Tibial nerve (tissue), 4 donors: ENCODE data around the gene DHX34. TPM values are rescaled to one million over a fixed set of nuclear protein-coding genes. Genes with fewer than 3 reads are reported as not detected.
"Not testable (repeated sequence)": the region's sequence is repeated elsewhere in the genome, so short reads cannot be mapped to it uniquely, and the experiment has no call there.

Experiments
- DNase-seq, 2 donors: peaks; one replicate each; pipeline ENCODE4 v3.0.0-alpha.2; 2019; ENCODE audit warnings: low spot score in 2 of 2
- H3K27ac ChIP-seq, 4 donors: fragments of 200-600 bp; sonication (generic) in 3 of 4; one replicate each; pipeline ENCODE4 v1.5.1; 2017 to 2019; ENCODE audit warnings: mild to moderate bottlenecking in 1 of 4
- H3K27me3 ChIP-seq, 2 donors: fragments of 200-600 bp; sonication (generic) in 1 of 2; one replicate each; pipeline versions ENCODE4 v1.5.1 to v1.6.0; 2017 to 2019
- H3K36me3 ChIP-seq, 3 donors: fragments of 200-600 bp; sonication (generic); one replicate each; pipeline ENCODE4 v1.5.1; 2018 to 2019
- H3K4me1 ChIP-seq, 4 donors: fragments of 200-600 bp; sonication (generic) in 3 of 4; one replicate each; pipeline ENCODE4 v1.5.1; 2017 to 2019
- H3K4me3 ChIP-seq, 4 donors: fragments of 200-600 bp; sonication (generic) in 3 of 4; one replicate each; pipeline ENCODE4 v1.5.1; 2017 to 2019; ENCODE audit warnings: mild to moderate bottlenecking in 1 of 4, moderate library complexity in 1 of 4
- H3K9me3 ChIP-seq, 4 donors: fragments of 200-600 bp; sonication (generic) in 3 of 4; one replicate each; pipeline ENCODE4 v1.5.1; 2017 to 2019
- EP300 ChIP-seq, 2 donors: sonication (generic); formaldehyde crosslinking; IDR thresholded peaks; one replicate each; pipeline ENCODE4 v1.6.1; 2017; ENCODE audit warnings: antibody characterized with exemption in 2 of 2, mild to moderate bottlenecking in 1 of 2
- POLR2A ChIP-seq, 2 donors: fragments of 450-650 bp; IDR thresholded peaks; one replicate each; pipeline ENCODE4 v1.6.1; 2017; ENCODE audit warnings: antibody characterized with exemption in 2 of 2, mild to moderate bottlenecking in 2 of 2, moderate library complexity in 2 of 2
- WGBS, 2 donors: methylation state at CpG; one replicate each; pipeline ENCODE4 v1.1.5; 2018; 5-methylcytosine and 5-hydroxymethylcytosine counted together
- total RNA-seq, 4 donors: library from RNA; depleted of rRNA; stranded (reverse); fragments of >200 nt; gene quantifications; one replicate each; pipeline ENCODE4 v1.1.0, GENCODE V29; 2016
- TF ChIP-seq, protein P1 (sequence below), 5 experiments: fragments of 200-600 bp in 3 of 5; fragments of 450-650 bp in 2 of 5; sonication (generic) in 3 of 5; IDR thresholded peaks; one replicate each; pipeline ENCODE4 v1.5.1; 2016 to 2019; ENCODE audit warnings: antibody characterized with exemption in 5 of 5, mild to moderate bottlenecking in 3 of 5, moderate library complexity in 2 of 5

DHX34 gene
- total RNA-seq, 4 donors from 2014 or later: 12.4 to 43.8 (median 13.9) TPM

DNA sequence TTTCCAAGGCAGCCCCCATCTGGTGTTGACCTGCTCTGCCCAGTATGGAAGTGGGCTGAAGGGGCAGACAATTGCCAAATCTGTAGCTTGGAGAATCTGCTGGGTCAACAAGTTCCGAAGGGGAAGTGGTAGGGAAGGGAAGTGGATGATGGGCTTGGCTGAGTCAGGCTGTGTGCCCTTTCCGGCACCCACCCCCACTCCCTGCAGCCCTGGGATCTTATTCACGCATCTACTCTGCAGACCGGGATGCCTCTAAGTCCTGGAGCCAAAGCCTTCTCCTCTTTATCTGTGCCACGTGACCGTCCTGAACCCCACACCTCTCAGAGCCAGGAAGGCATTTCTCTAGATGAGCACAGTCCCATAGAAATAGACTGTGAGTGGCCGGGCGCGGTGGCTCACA lies 24.6 kb upstream of the DHX34 start:
- Histone ChIP-seq H3K27ac (peak overlapping the region in 1 of 4 donors; percentile 72), H3K4me1 (no peaks in the 10 kb centered on the region), H3K27me3 (peaks cover 0 to 16% of the 10 kb centered on the region in 2 donors), H3K9me3 (peaks cover 0 to 6% (median 0%) of the 10 kb centered on the region in 4 donors), H3K36me3 (no peaks in the 10 kb centered on the region), H3K4me3 (peak overlapping the region in 1 of 4 donors; percentile 30)
- WGBS, 2 donors: 48 to 62% methylated on average over 9 of the region's 9 CpGs
- TF ChIP-seq EP300 (IDR thresholded peaks at IDR 0.05): peak; percentile 65 to 84
- TF ChIP-seq POLR2A (IDR thresholded peaks at IDR 0.05): no peak
- peak in 1 of 2 donors; percentile 50 for DNase-seq

GRCh38 chr19:47330466-47330869 lies 18.6 kb upstream of the DHX34 start:
- Histone ChIP-seq H3K4me3 (no peak overlapping the region), H3K27ac (peak overlapping the region in 2 of 4 donors; percentile 64 to 72)
- WGBS, 2 donors: 17 to 22% methylated on average over 9 of the region's 9 CpGs

DNA sequence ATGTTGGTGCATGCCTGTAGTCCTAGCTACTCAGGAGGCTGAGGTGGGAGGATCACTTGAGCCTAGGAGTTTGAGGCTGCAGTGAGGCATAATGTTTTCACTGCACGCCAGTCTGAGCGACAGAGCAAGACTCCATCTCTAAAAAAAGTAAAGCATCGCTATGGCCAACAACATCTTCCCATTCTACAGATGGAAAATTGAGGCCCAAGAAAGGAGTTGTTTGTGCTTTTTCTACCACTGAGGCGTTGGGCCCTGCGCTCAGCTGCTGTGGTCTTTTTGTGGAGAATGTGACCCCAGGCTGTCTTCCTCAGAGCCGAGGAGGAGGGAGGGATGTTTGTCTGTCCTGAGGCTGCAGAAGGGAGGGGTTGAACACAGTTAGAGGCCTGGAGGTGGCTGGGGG lies 17.6 kb upstream of the DHX34 start:
- 70 to 77% methylated on average over 6 of the region's 6 CpGs for WGBS, 2 donors
- Histone ChIP-seq H3K4me3 (peak overlapping the region in 1 of 4 donors; percentile 26), H3K27ac (peak overlapping the region in 3 of 4 donors; percentile 19 to 72 (median 20)), H3K9me3 (no peaks in the 10 kb centered on the region), H3K36me3 (no peaks in the 10 kb centered on the region), H3K27me3 (no peaks in the 10 kb centered on the region), H3K4me1 (peaks cover 0 to 5% (median 0%) of the 10 kb centered on the region in 4 donors)
- TF ChIP-seq POLR2A (IDR thresholded peaks at IDR 0.05): no peak
- TF ChIP-seq, protein P1, sequence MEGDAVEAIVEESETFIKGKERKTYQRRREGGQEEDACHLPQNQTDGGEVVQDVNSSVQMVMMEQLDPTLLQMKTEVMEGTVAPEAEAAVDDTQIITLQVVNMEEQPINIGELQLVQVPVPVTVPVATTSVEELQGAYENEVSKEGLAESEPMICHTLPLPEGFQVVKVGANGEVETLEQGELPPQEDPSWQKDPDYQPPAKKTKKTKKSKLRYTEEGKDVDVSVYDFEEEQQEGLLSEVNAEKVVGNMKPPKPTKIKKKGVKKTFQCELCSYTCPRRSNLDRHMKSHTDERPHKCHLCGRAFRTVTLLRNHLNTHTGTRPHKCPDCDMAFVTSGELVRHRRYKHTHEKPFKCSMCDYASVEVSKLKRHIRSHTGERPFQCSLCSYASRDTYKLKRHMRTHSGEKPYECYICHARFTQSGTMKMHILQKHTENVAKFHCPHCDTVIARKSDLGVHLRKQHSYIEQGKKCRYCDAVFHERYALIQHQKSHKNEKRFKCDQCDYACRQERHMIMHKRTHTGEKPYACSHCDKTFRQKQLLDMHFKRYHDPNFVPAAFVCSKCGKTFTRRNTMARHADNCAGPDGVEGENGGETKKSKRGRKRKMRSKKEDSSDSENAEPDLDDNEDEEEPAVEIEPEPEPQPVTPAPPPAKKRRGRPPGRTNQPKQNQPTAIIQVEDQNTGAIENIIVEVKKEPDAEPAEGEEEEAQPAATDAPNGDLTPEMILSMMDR (IDR thresholded peaks at IDR 0.05): no peak
- TF ChIP-seq EP300 (IDR thresholded peaks at IDR 0.05): no peak
- no peak for DNase-seq

More at GRCh38 chr19:47330466-47330869, 18.6 kb upstream of the DHX34 start:
- Histone ChIP-seq H3K4me1 (peaks cover 0 to 5% (median 0%) of the 10 kb centered on the region in 4 donors), H3K36me3 (no peaks in the 10 kb centered on the region), H3K27me3 (peaks cover 0 to 1% of the 10 kb centered on the region in 2 donors), H3K9me3 (no peaks in the 10 kb centered on the region)
- no peak for DNase-seq
- TF ChIP-seq, protein P1 (IDR thresholded peaks at IDR 0.05): no peak
- TF ChIP-seq POLR2A (IDR thresholded peaks at IDR 0.05): no peak
- peak; percentile 84 to 85 for TF ChIP-seq EP300 (IDR thresholded peaks at IDR 0.05)

DNA sequence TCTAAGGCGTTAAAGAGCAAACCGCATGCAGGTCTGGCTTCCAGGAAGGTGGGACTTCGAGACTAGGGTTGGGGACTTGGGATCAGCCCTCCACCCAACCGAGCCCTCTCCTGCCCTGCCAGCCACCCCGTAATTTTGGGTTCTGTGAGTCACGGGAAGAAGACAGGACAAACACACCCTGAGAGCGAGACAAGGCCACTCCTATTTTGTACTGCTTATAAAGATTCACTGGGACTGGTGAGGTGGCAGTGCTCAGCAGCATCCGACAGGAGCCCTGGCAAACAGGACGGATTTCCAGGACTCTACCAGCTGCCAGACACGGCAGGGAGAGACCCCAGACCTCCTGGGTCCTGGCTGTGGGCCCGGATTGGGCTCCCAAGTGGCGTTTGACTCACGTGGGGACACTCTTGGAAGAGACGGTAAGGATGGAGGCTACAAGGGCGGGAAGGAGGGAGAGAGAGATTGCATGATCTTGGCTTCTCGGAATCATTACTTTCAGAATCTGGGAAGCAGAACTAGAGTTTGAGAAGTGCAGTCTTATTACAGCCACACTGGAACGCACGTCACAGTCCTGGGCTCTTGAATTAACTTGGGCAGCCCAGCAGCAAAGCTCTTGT lies 17.1 kb upstream of the DHX34 start, which contains the start of gene C5AR2:
C5AR2 (plus strand) TSS at position 245 of the 617 bp plus-strand sequence. CDS start 8,625 bp downstream, outside the sequence.
- Histone ChIP-seq H3K4me3 (peak within 1 kb of the TSS in 1 of 4 donors; percentile 26), H3K4me1 (peaks cover 0 to 5% (median 0%) of the 10 kb centered on the region in 4 donors), H3K27ac (peak within 1 kb of the TSS in 3 of 4 donors; percentile 19 to 72 (median 43)), H3K9me3 (no peaks in the 10 kb centered on the region), H3K36me3 (no peaks in the 10 kb centered on the region), H3K27me3 (no peaks in the 10 kb centered on the region)
- DNase-seq: no peak
- 50 to 53% methylated on average over 18 of the region's 18 CpGs for WGBS, 2 donors
- TF ChIP-seq EP300 (IDR thresholded peaks at IDR 0.05) (peak in 1 of 2 donors; percentile 53), POLR2A (IDR thresholded peaks at IDR 0.05) (no peak)
- TF ChIP-seq, protein P1 (IDR thresholded peaks at IDR 0.05): no peak

- peak; percentile 32 to 63 for DNase-seq
- TF ChIP-seq EP300 (IDR thresholded peaks at IDR 0.05): peak in 1 of 2 donors; percentile 59
- not testable (repeated sequence) for H3K4me1 ChIP-seq, H3K36me3 ChIP-seq, H3K9me3 ChIP-seq, H3K27me3 ChIP-seq
- Histone ChIP-seq H3K4me3 (peak overlapping the region in 1 of 4 donors; percentile 29), H3K27ac (peak overlapping the region in 1 of 4 donors; percentile 0)
- WGBS, 2 donors: 73 to 74% methylated on average over 18 of the region's 18 CpGs
Observed at GRCh38 chr19:47336765-47337718, 12.1 kb upstream of the DHX34 start.
